ENCODE measurements around the gene SNHG17. TPM values are rescaled to one million over a fixed set of nuclear protein-coding genes. Genes with fewer than 3 reads are reported as not detected.

The SNHG17 gene
- polyA plus RNA-seq, 2 of the 4 experiments (the other 2 are of a cell fraction), result 125 to 154 TPM

DNA sequence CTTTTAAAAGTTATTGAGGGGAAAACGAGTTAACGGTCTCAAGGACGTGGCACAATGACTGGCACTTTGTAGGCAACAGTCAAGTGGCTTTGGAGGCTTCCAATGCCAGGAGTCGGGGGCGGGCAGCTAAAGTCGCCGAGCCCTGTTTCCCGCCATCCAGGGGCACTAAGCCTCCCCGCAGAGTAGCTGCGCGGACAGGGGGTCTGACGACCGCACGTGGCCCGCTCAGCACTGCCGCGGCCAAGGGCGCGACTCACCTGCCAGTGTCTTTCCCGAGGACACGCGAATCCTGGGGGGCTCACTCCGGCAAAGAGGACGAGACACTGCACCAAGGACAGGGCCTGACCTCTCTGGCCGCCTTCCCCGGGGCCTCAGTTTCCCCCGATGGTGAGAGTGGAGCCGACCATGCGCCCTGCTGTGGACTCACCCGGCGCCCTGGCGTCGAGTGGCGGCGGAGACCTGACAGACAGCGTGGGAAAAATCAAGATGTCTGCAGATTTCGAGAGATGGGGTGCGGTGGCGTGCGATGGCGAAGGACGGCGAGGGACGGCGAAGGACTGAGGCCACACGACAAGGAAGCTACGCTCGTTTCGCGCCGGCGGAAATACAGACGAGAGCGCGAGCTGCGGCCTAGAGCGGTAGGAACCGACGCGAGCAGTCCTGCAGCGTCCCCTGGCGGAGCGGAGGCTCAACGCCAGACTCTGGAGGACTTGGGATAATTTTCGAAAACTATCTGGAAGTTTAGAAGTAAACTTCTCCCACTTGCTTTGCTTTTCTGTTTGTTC is at the start of gene SNHG17 (continued):
- peak; percentile 21; the same call in 1 of the 2 replicates for TF ChIP-seq HOXB5 (CRISPR knock-in tag; IDR thresholded peaks at IDR 0.05)
- TF ChIP-seq FOSB (CRISPR knock-in tag; IDR thresholded peaks at IDR 0.05), result no peak
- no peak for TF ChIP-seq ZSCAN20 (CRISPR knock-in tag; IDR thresholded peaks at IDR 0.05)
- TF ChIP-seq, protein P1, sequence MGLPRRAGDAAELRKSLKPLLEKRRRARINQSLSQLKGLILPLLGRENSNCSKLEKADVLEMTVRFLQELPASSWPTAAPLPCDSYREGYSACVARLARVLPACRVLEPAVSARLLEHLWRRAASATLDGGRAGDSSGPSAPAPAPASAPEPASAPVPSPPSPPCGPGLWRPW (IDR thresholded peaks at IDR 0.05), result no peak
- peak; percentile 100 for TF ChIP-seq MYC (IDR thresholded peaks at IDR 0.05; ENCODE audit: borderline replicate concordance, low read length)
- TF ChIP-seq, protein P2, sequence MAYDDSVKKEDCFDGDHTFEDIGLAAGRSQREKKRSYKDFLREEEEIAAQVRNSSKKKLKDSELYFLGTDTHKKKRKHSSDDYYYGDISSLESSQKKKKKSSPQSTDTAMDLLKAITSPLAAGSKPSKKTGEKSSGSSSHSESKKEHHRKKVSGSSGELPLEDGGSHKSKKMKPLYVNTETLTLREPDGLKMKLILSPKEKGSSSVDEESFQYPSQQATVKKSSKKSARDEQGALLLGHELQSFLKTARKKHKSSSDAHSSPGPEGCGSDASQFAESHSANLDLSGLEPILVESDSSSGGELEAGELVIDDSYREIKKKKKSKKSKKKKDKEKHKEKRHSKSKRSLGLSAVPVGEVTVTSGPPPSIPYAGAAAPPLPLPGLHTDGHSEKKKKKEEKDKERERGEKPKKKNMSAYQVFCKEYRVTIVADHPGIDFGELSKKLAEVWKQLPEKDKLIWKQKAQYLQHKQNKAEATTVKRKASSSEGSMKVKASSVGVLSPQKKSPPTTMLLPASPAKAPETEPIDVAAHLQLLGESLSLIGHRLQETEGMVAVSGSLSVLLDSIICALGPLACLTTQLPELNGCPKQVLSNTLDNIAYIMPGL (CRISPR knock-in tag; IDR thresholded peaks at IDR 0.05; ENCODE audit: borderline replicate concordance), result peak; percentile 90
- no peak for TF ChIP-seq ZC3H11A (IDR thresholded peaks at IDR 0.05)
- peak; percentile 91 to 97 for TF ChIP-seq JUN (IDR thresholded peaks at IDR 0.05)
- TF ChIP-seq CHD2 (IDR thresholded peaks at IDR 0.05; ENCODE audit: low read length, partially characterized antibody), result peak; percentile 30
- TF ChIP-seq POLR2A (IDR thresholded peaks at IDR 0.05; ENCODE audit: low read length), result peak; percentile 99
- TF ChIP-seq NR3C1 (IDR thresholded peaks at IDR 0.05), result no peak
- 0 out of 2 replicates have a peak, but pooled peaks have one; percentile 26 for TF ChIP-seq EHF (CRISPR knock-in tag; IDR thresholded peaks at IDR 0.05)
- TF ChIP-seq POLR2AphosphoS2 (conservative IDR thresholded peaks at IDR 0.05; ENCODE audit: low read length), result no peak
- TF ChIP-seq RCOR1 (IDR thresholded peaks at IDR 0.05; ENCODE audit: low read depth, low read length), result no peak
- no peak for TF ChIP-seq HOXA7 (CRISPR knock-in tag; IDR thresholded peaks at IDR 0.05)
- TF ChIP-seq RFX5 (IDR thresholded peaks at IDR 0.05), result no peak
- TF ChIP-seq RNF2 (IDR thresholded peaks at IDR 0.05; ENCODE audit: borderline replicate concordance, low read depth), result no peak
- TF ChIP-seq MAZ (IDR thresholded peaks at IDR 0.05; ENCODE audit: borderline replicate concordance, low read depth, low read length), result no peak
- TF ChIP-seq CHD4 (IDR thresholded peaks at IDR 0.05; ENCODE audit: borderline replicate concordance), result no peak
- TF ChIP-seq NPAS2 (CRISPR knock-in tag; IDR thresholded peaks at IDR 0.05; ENCODE audit: borderline replicate concordance), result no peak
- no peak for TF ChIP-seq CEBPB (IDR thresholded peaks at IDR 0.05)
- no peak for TF ChIP-seq JUNB (IDR thresholded peaks at IDR 0.05)
- peak; percentile 95 for TF ChIP-seq PHF8 (IDR thresholded peaks at IDR 0.05; ENCODE audit: borderline replicate concordance, low read depth)
- no peak for TF ChIP-seq BHLHE40 (IDR thresholded peaks at IDR 0.05; ENCODE audit: low read depth, low read length)
- TF ChIP-seq, protein P3, sequence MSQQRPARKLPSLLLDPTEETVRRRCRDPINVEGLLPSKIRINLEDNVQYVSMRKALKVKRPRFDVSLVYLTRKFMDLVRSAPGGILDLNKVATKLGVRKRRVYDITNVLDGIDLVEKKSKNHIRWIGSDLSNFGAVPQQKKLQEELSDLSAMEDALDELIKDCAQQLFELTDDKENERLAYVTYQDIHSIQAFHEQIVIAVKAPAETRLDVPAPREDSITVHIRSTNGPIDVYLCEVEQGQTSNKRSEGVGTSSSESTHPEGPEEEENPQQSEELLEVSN (IDR thresholded peaks at IDR 0.05; ENCODE audit: borderline replicate concordance, low read depth), result peak; percentile 89
- TF ChIP-seq KDM1A (IDR thresholded peaks at IDR 0.05; ENCODE audit: low read depth), result no peak
- no peak for TF ChIP-seq EP300 (IDR thresholded peaks at IDR 0.05)
- TF ChIP-seq HDAC2 (IDR thresholded peaks at IDR 0.05), result no peak
- TF ChIP-seq, protein P4, sequence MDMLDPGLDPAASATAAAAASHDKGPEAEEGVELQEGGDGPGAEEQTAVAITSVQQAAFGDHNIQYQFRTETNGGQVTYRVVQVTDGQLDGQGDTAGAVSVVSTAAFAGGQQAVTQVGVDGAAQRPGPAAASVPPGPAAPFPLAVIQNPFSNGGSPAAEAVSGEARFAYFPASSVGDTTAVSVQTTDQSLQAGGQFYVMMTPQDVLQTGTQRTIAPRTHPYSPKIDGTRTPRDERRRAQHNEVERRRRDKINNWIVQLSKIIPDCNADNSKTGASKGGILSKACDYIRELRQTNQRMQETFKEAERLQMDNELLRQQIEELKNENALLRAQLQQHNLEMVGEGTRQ (IDR thresholded peaks at IDR 0.05), result no peak

All from A549 (cell line).